RWPE1 (cell line): ENCODE measurements around the gene MRS2.
A peak's percentile ranks its signal among the peaks of the same experiment; 100 is the strongest.
"Not testable (repeated sequence)": the region's sequence is repeated elsewhere in the genome, so short reads cannot be mapped to it uniquely, and the experiment has no call there.

Source experiments
- CTCF ChIA-PET: fragments of 350-600 bp; sonication (Branson Sonifier 250); formaldehyde crosslinking; extraction: SDS; loops from one replicate; lab custom pipeline; 2021; lab: Yijun Ruan, JAX
- POLR2A ChIA-PET: fragments of 400-600 bp; formaldehyde crosslinking; extraction: SDS; loops from one replicate; lab custom pipeline; 2020; ENCODE audit warnings: antibody characterized with exemption; ENCODE audit not compliant: low non-redundant PET; lab: Yijun Ruan, JAX
- DNase-seq: peaks from one replicate; pipeline ENCODE4 v3.0.0; 2012; ENCODE audit warnings: low spot score
- H3K27ac ChIP-seq: fragments of 450-650 bp; 2 replicates; pipeline ENCODE4 v1.5.1; 2017
- CTCF ChIP-seq: fragments of 450-650 bp; conservative IDR thresholded peaks from 2 replicates; pipeline ENCODE4 v1.5.1; 2017; ENCODE audit warnings: low read depth, mild to moderate bottlenecking

MRS2 gene

GRCh38 chr6:24358219-24358821 lies 44.4 kb upstream of the MRS2 start:
- H3K27ac ChIP-seq = no peak overlapping the region
- no peak for TF ChIP-seq CTCF
- ChIA-PET POLR2A (no interaction called here), CTCF (interaction anchor here (1.1 to 1.2 kb wide), 2 partner anchors 43 to 75 kb away, joined by 3 to 4 read pairs; no protein-coding TSS in a partner anchor)
- no peak for DNase-seq

GRCh38 chr6:24359640-24360454 lies 42.9 kb upstream of the MRS2 start:
- peak; percentile 41 for DNase-seq
- no peak overlapping the region for H3K27ac ChIP-seq
- TF ChIP-seq CTCF = peak; percentile 73
- ChIA-PET POLR2A (no interaction called here), CTCF (interaction anchor here (0.6 to 1.1 kb wide), 8 partner anchors 10 to 1264 kb away, joined by 3 to 5 read pairs (median 4); no protein-coding TSS in a partner anchor)

- DNase-seq, H3K27ac ChIP-seq, POLR2A ChIA-PET, CTCF ChIA-PET: not testable (repeated sequence)
These were observed 40.4 kb upstream of the MRS2 start for GRCh38 chr6:24362363-24362762.

GRCh38 chr6:24365103-24365633 lies 37.6 kb upstream of the MRS2 start:
- POLR2A ChIA-PET, H3K27ac ChIP-seq, DNase-seq: not testable (repeated sequence)
- CTCF ChIA-PET = interaction anchor here (0.7 kb wide), 1 partner anchor 105 kb away, joined by 3 read pairs; no protein-coding TSS in a partner anchor

GRCh38 chr6:24374612-24375011 lies 28.1 kb upstream of the MRS2 start:
- ChIA-PET CTCF (no interaction called here), POLR2A (no interaction called here)

GRCh38 chr6:24376871-24377270 lies 25.9 kb upstream of the MRS2 start:
- POLR2A ChIA-PET = no interaction called here
- CTCF ChIA-PET = no interaction called here
- no peak for DNase-seq
- no peak overlapping the region for H3K27ac ChIP-seq
- no peak for TF ChIP-seq CTCF

More at GRCh38 chr6:24374612-24375011, 28.1 kb upstream of the MRS2 start:
- no peak overlapping the region for H3K27ac ChIP-seq
- no peak for DNase-seq
- no peak for TF ChIP-seq CTCF

- CTCF ChIA-PET = interaction anchor here (1.3 kb wide), 1 partner anchor 19 kb away, joined by 3 read pairs; no protein-coding TSS in a partner anchor
- POLR2A ChIA-PET = no interaction called here
- no peak overlapping the region for H3K27ac ChIP-seq
- no peak for TF ChIP-seq CTCF
- DNase-seq = no peak
These were observed 24.2 kb upstream of the MRS2 start for GRCh38 chr6:24378473-24379097.
